KMS-11 (cell line): ENCODE measurements around the gene ARHGAP44.

Experiments used
- H2AFZ ChIP-seq: fragments of 200-600 bp; sonication (generic); 2 replicates; pipeline ENCODE4 v1.6.1; 2016; ENCODE audit warnings: antibody characterized with exemption, mixed run types, low read depth
- H3K27ac ChIP-seq: fragments of 200-600 bp; sonication (generic); 2 replicates; pipeline ENCODE4 v1.6.1; 2016; ENCODE audit warnings: mild to moderate bottlenecking, mixed run types
- H3K27me3 ChIP-seq: fragments of 200-600 bp; sonication (generic); 2 replicates; pipeline ENCODE4 v1.6.1; 2017; ENCODE audit warnings: mild to moderate bottlenecking, low read depth, mixed run types, moderate library complexity; ENCODE audit not compliant: insufficient read depth
- H3K36me3 ChIP-seq: fragments of 200-600 bp; sonication (generic); 2 replicates; pipeline ENCODE4 v1.6.1; 2017; ENCODE audit warnings: mild to moderate bottlenecking, mixed run types; ENCODE audit not compliant: insufficient read depth
- H3K4me1 ChIP-seq: fragments of 200-600 bp; sonication (generic); 2 replicates; pipeline ENCODE4 v1.6.1; 2016; ENCODE audit warnings: mild to moderate bottlenecking, low read depth, mixed run types; ENCODE audit not compliant: poor library complexity, severe bottlenecking
- H3K4me2 ChIP-seq: fragments of 200-600 bp; sonication (generic); 2 replicates; pipeline ENCODE4 v1.7.0; 2016; ENCODE audit warnings: mild to moderate bottlenecking, mixed run types
- H3K4me3 ChIP-seq: fragments of 200-600 bp; sonication (generic); IDR thresholded peaks from 2 replicates; pipeline ENCODE4 v1.6.1; 2017; ENCODE audit warnings: low read depth, low read length, mixed read lengths; ENCODE audit not compliant: insufficient read depth
- H3K79me2 ChIP-seq: fragments of 200-600 bp; sonication (generic); 2 replicates; pipeline ENCODE4 v1.6.1; 2016; ENCODE audit warnings: low read depth, mixed run types; ENCODE audit not compliant: insufficient read depth
- H3K9ac ChIP-seq: fragments of 200-600 bp; sonication (generic); 2 replicates; pipeline ENCODE4 v1.6.1; 2016; ENCODE audit warnings: mild to moderate bottlenecking, mixed run types
- H4K20me1 ChIP-seq: fragments of 200-600 bp; sonication (generic); 2 replicates; pipeline ENCODE4 v1.6.1; 2016; ENCODE audit warnings: mild to moderate bottlenecking, mixed run types; ENCODE audit not compliant: insufficient read depth
- TF ChIP-seq, protein P1 (sequence below): fragments of 200-600 bp; sonication (generic); conservative IDR thresholded peaks from 2 replicates; pipeline ENCODE4 v1.6.1; 2017; ENCODE audit warnings: low read depth, mild to moderate bottlenecking, antibody characterized with exemption, low read length, moderate library complexity, mixed read lengths

ARHGAP44 gene

GRCh38 chr17:12768255-12768654, 21.0 kb upstream of the ARHGAP44 start:
- no peaks in the 10 kb centered on the region for H4K20me1 ChIP-seq
- H3K4me1 ChIP-seq, result no peaks in the 10 kb centered on the region
- H3K27ac ChIP-seq, result no peak overlapping the region
- no peak overlapping the region for H3K4me2 ChIP-seq
- H2AFZ ChIP-seq, result no peak overlapping the region
- no peaks in the 10 kb centered on the region for H3K36me3 ChIP-seq
- TF ChIP-seq, protein P1, sequence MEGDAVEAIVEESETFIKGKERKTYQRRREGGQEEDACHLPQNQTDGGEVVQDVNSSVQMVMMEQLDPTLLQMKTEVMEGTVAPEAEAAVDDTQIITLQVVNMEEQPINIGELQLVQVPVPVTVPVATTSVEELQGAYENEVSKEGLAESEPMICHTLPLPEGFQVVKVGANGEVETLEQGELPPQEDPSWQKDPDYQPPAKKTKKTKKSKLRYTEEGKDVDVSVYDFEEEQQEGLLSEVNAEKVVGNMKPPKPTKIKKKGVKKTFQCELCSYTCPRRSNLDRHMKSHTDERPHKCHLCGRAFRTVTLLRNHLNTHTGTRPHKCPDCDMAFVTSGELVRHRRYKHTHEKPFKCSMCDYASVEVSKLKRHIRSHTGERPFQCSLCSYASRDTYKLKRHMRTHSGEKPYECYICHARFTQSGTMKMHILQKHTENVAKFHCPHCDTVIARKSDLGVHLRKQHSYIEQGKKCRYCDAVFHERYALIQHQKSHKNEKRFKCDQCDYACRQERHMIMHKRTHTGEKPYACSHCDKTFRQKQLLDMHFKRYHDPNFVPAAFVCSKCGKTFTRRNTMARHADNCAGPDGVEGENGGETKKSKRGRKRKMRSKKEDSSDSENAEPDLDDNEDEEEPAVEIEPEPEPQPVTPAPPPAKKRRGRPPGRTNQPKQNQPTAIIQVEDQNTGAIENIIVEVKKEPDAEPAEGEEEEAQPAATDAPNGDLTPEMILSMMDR, result no peak
- H3K79me2 ChIP-seq, result no peaks in the 10 kb centered on the region
- H3K9ac ChIP-seq, result no peak overlapping the region
- H3K4me3 ChIP-seq, result no peak overlapping the region
- H3K27me3 ChIP-seq, result no peaks in the 10 kb centered on the region

DNA sequence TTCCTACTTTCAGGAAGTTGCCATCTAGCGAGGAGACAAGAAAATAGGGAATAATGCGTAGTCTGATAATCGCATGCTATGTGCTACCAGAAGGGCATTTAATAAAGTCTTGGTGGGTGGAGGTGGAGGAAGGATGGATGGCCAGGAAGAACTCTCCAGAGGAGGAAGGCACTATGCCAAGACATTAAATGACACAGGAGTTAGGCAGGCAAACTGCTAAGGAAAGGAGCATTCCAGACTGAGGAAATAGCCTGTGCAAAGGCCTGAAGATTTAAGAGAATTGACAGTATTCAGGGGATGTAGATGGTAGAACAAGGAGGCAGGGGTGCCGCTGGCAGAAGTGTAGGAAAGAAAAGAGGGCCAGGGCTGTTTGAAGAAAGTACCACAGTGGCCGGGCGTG, 19.3 kb upstream of the ARHGAP44 start:
- no peak overlapping the region for H3K4me2 ChIP-seq
- no peaks in the 10 kb centered on the region for H3K4me1 ChIP-seq
- H2AFZ ChIP-seq, result no peak overlapping the region
- H3K27me3 ChIP-seq, result no peaks in the 10 kb centered on the region
- no peaks in the 10 kb centered on the region for H3K36me3 ChIP-seq
- H3K27ac ChIP-seq, result no peak overlapping the region
- H3K9ac ChIP-seq, result no peak overlapping the region
- H3K79me2 ChIP-seq, result no peaks in the 10 kb centered on the region
- TF ChIP-seq, protein P1, result no peak
- no peak overlapping the region for H3K4me3 ChIP-seq
- H4K20me1 ChIP-seq, result no peaks in the 10 kb centered on the region

GRCh38 chr17:12773153-12773552, 16.1 kb upstream of the ARHGAP44 start:
- H3K36me3 ChIP-seq, result no peaks in the 10 kb centered on the region
- H3K9ac ChIP-seq, result no peak overlapping the region
- H3K27me3 ChIP-seq, result no peaks in the 10 kb centered on the region
- no peaks in the 10 kb centered on the region for H4K20me1 ChIP-seq
- H3K79me2 ChIP-seq, result no peaks in the 10 kb centered on the region
- H3K4me2 ChIP-seq, result no peak overlapping the region
- H3K4me3 ChIP-seq, result no peak overlapping the region
- no peak overlapping the region for H2AFZ ChIP-seq
- H3K4me1 ChIP-seq, result no peaks in the 10 kb centered on the region
- TF ChIP-seq, protein P1, result no peak
- H3K27ac ChIP-seq, result no peak overlapping the region

- H3K27ac ChIP-seq, result no peak overlapping the region
- no peak overlapping the region for H3K4me2 ChIP-seq
- H3K27me3 ChIP-seq, result no peaks in the 10 kb centered on the region
- H3K9ac ChIP-seq, result no peak overlapping the region
- TF ChIP-seq, protein P1, result no peak
- no peak overlapping the region for H3K4me3 ChIP-seq
- H3K36me3 ChIP-seq, result no peaks in the 10 kb centered on the region
- no peaks in the 10 kb centered on the region for H4K20me1 ChIP-seq
- no peaks in the 10 kb centered on the region for H3K79me2 ChIP-seq
- H2AFZ ChIP-seq, result no peak overlapping the region; the same call in 1 of the 2 replicates
- H3K4me1 ChIP-seq, result no peaks in the 10 kb centered on the region
Observed at GRCh38 chr17:12789075-12789480, 220 bp upstream of the ARHGAP44 start.
